NCI-H1048 (cell line): ENCODE data around the gene RNLS.
"Not testable (repeated sequence)": the region's sequence is repeated elsewhere in the genome, so short reads cannot be mapped to it uniquely, and the experiment has no call there.

ENCODE experiments used
- DNase-seq: peaks from one replicate; lab custom pipeline; 2025; lab: John Stamatoyannopoulos, UW

RNLS gene

GRCh38 chr10:88386821-88387773 lies 196.0 kb downstream of the RNLS start:
- no peak for DNase-seq

- DNase-seq: no peak
These were observed 196.8 kb downstream of the RNLS start for GRCh38 chr10:88386204-88386788.

- no peak for DNase-seq
These were observed 197.4 kb downstream of the RNLS start for GRCh38 chr10:88385601-88386203.

- DNase-seq: no peak
These were observed 199.8 kb downstream of the RNLS start for GRCh38 chr10:88383276-88383675.

- no peak for DNase-seq
These were observed 200.4 kb downstream of the RNLS start for GRCh38 chr10:88382699-88383098.

GRCh38 chr10:88379575-88379974 lies 203.5 kb downstream of the RNLS start:
- DNase-seq: no peak

GRCh38 chr10:88377510-88377909 lies 205.6 kb downstream of the RNLS start:
- no peak for DNase-seq

GRCh38 chr10:88374392-88375175 lies 208.5 kb downstream of the RNLS start:
- DNase-seq: no peak

- no peak for DNase-seq
These were observed 210.1 kb downstream of the RNLS start for GRCh38 chr10:88372881-88373592.

- no peak for DNase-seq
These were observed 210.9 kb downstream of the RNLS start for GRCh38 chr10:88372051-88372715.

GRCh38 chr10:88370713-88371112 lies 212.4 kb downstream of the RNLS start:
- DNase-seq: no peak

GRCh38 chr10:88366772-88367171 lies 216.3 kb downstream of the RNLS start:
- DNase-seq: no peak

- DNase-seq: no peak
These were observed 220.9 kb downstream of the RNLS start for GRCh38 chr10:88361995-88362807.

GRCh38 chr10:88361494-88361893 lies 221.6 kb downstream of the RNLS start:
- no peak for DNase-seq

- DNase-seq: not testable (repeated sequence)
These were observed 227.4 kb downstream of the RNLS start for GRCh38 chr10:88355750-88356149.

- no peak for DNase-seq
These were observed 235.4 kb downstream of the RNLS start for GRCh38 chr10:88347597-88348304.

- no peak for DNase-seq
These were observed 236.1 kb downstream of the RNLS start for GRCh38 chr10:88347022-88347421.

GRCh38 chr10:88346144-88346977 lies 236.8 kb downstream of the RNLS start:
- DNase-seq: no peak
